Uterus (tissue), 2 donors: ENCODE results near the gene RANBP3.

Experiments
- POLR2A ChIP-seq, 2 donors: fragments of 450-650 bp; IDR thresholded peaks; one replicate each; pipeline ENCODE4 v1.6.1; 2016; ENCODE audit warnings: antibody characterized with exemption in 2 of 2, mild to moderate bottlenecking in 1 of 2, moderate library complexity in 1 of 2
- TF ChIP-seq, protein P1 (sequence below), 4 experiments: fragments of 200-600 bp in 2 of 4; fragments of 450-650 bp in 2 of 4; sonication (generic) in 2 of 4; IDR thresholded peaks; one replicate each; pipeline ENCODE4 v1.5.1; 2016 to 2019; ENCODE audit warnings: antibody characterized with exemption in 4 of 4, mild to moderate bottlenecking in 2 of 4, moderate library complexity in 1 of 4

DNA sequence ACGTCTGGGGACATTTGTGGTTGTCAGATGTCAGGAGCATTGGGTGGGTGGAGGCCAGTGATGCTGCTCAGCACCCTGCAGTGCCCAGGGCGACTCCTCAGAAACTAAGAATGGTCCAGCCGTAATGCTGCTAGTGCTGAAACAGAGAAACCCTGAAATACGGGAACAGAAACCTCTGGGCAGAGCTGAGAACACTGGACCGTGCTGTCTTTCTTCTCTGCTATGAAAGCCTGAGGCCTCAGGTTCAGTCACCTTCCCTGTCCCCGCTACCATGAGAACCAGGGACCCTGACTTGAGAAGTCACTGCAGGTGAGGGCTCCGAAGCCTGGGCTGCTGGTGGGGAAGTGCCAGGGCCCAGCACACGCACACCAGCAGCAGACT is 50.5 kb downstream of the RANBP3 start:
- TF ChIP-seq, protein P1, sequence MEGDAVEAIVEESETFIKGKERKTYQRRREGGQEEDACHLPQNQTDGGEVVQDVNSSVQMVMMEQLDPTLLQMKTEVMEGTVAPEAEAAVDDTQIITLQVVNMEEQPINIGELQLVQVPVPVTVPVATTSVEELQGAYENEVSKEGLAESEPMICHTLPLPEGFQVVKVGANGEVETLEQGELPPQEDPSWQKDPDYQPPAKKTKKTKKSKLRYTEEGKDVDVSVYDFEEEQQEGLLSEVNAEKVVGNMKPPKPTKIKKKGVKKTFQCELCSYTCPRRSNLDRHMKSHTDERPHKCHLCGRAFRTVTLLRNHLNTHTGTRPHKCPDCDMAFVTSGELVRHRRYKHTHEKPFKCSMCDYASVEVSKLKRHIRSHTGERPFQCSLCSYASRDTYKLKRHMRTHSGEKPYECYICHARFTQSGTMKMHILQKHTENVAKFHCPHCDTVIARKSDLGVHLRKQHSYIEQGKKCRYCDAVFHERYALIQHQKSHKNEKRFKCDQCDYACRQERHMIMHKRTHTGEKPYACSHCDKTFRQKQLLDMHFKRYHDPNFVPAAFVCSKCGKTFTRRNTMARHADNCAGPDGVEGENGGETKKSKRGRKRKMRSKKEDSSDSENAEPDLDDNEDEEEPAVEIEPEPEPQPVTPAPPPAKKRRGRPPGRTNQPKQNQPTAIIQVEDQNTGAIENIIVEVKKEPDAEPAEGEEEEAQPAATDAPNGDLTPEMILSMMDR (IDR thresholded peaks at IDR 0.05): no peak
- TF ChIP-seq POLR2A (IDR thresholded peaks at IDR 0.05): no peak
